RWPE2 (cell line): ENCODE results near the gene THSD4.

ENCODE experiments used
- ATAC-seq: fragments of 200-7000 bp; cut with Tn5 transposase; 3 replicates; pipeline ENCODE4 v1.9.1; 2021; ENCODE audit warnings: low read depth
- DNase-seq: peaks from one replicate; pipeline ENCODE4 v3.0.0-alpha.2; 2020; ENCODE audit warnings: low spot score
- H3K27ac ChIP-seq: fragments of 450-650 bp; 2 replicates; pipeline ENCODE4 v1.5.1; 2017; ENCODE audit warnings: mild to moderate bottlenecking; ENCODE audit not compliant: poor library complexity, severe bottlenecking
- H3K27me3 ChIP-seq: fragments of 250-450 bp; sonication (Bioruptor Pico); 2 replicates; pipeline ENCODE4 v1.5.1; 2021; ENCODE audit warnings: mild to moderate bottlenecking, moderate library complexity; ENCODE audit not compliant: insufficient read depth, poor library complexity, severe bottlenecking
- H3K36me3 ChIP-seq: fragments of 250-450 bp; sonication (Bioruptor Pico); 2 replicates; pipeline ENCODE4 v1.5.1; 2020; ENCODE audit warnings: low read depth, mild to moderate bottlenecking, moderate library complexity
- H3K4me1 ChIP-seq: fragments of 250-450 bp; sonication (Bioruptor Pico); 2 replicates; pipeline ENCODE4 v1.5.1; 2021; ENCODE audit warnings: mild to moderate bottlenecking, moderate library complexity; ENCODE audit not compliant: insufficient read depth, poor library complexity, severe bottlenecking
- H3K4me3 ChIP-seq: fragments of 250-450 bp; sonication (Bioruptor Pico); 2 replicates; pipeline ENCODE4 v1.5.1; 2021; ENCODE audit warnings: mild to moderate bottlenecking, moderate library complexity; ENCODE audit not compliant: severe bottlenecking
- H3K9me3 ChIP-seq: fragments of 250-450 bp; sonication (Bioruptor Pico); 2 replicates; pipeline ENCODE4 v1.5.1; 2021; ENCODE audit warnings: mild to moderate bottlenecking, moderate library complexity; ENCODE audit not compliant: severe bottlenecking
- CTCF ChIP-seq: fragments of 450-650 bp; IDR thresholded peaks from one replicate; pipeline ENCODE4 v1.5.1; 2017; ENCODE audit warnings: mild to moderate bottlenecking, moderate library complexity; ENCODE audit not compliant: poor library complexity, severe bottlenecking

Gene THSD4

GRCh38 chr15:71088683-71089082 lies 26.6 kb upstream of the THSD4 start:
- no peak for TF ChIP-seq CTCF
- Histone ChIP-seq H3K27ac (no peak overlapping the region), H3K36me3 (no peaks in the 10 kb centered on the region), H3K9me3 (peaks cover 3% of the 10 kb centered on the region), H3K27me3 (no peaks in the 10 kb centered on the region), H3K4me1 (peaks cover 11% of the 10 kb centered on the region), H3K4me3 (no peak overlapping the region)
- no peak for ATAC-seq
- DNase-seq, result no peak

GRCh38 chr15:71089801-71090200 lies 25.5 kb upstream of the THSD4 start:
- H3K27me3 ChIP-seq, result no peaks in the 10 kb centered on the region

DNA sequence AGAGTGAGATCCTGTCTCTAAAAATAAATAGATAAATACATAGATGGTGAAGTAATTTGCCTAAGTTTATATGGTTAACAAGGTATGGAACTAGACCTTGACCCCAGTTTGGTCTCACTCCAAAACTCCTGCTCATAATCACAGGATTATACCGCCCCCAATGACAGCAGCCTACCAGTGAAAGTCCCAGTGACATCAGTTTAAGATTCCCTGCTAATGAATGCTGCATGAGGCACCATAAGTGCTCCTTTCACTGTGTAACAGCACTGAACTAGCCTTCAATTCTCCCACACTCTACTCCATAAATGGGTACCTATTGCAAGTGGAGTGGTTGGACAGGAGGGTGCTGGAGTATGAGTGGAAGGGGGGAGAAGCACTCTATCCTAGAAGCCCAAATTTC lies 23.7 kb upstream of the THSD4 start:
- DNase-seq, result no peak
- Histone ChIP-seq H3K9me3 (peaks cover 3% of the 10 kb centered on the region), H3K4me3 (no peak overlapping the region), H3K27me3 (no peaks in the 10 kb centered on the region), H3K36me3 (no peaks in the 10 kb centered on the region), H3K27ac (peak overlapping the region; percentile 92), H3K4me1 (peaks cover 23% of the 10 kb centered on the region)
- TF ChIP-seq CTCF, result no peak
- no peak for ATAC-seq

More at GRCh38 chr15:71089801-71090200, 25.5 kb upstream of the THSD4 start:
- no peak overlapping the region for H3K4me3 ChIP-seq
- H3K9me3 ChIP-seq, result peaks cover 3% of the 10 kb centered on the region
- no peaks in the 10 kb centered on the region for H3K36me3 ChIP-seq
- no peak overlapping the region for H3K27ac ChIP-seq
- no peak for TF ChIP-seq CTCF
- peaks cover 19% of the 10 kb centered on the region for H3K4me1 ChIP-seq
- DNase-seq (no peak), ATAC-seq (no peak)

GRCh38 chr15:71092056-71092600 lies 23.1 kb upstream of the THSD4 start:
- Histone ChIP-seq H3K4me1 (peaks cover 29% of the 10 kb centered on the region), H3K27me3 (no peaks in the 10 kb centered on the region), H3K4me3 (no peak overlapping the region), H3K36me3 (no peaks in the 10 kb centered on the region), H3K27ac (peak overlapping the region; percentile 92), H3K9me3 (peaks cover 3% of the 10 kb centered on the region)
- ATAC-seq (no peak), DNase-seq (no peak)
- TF ChIP-seq CTCF, result no peak

DNA sequence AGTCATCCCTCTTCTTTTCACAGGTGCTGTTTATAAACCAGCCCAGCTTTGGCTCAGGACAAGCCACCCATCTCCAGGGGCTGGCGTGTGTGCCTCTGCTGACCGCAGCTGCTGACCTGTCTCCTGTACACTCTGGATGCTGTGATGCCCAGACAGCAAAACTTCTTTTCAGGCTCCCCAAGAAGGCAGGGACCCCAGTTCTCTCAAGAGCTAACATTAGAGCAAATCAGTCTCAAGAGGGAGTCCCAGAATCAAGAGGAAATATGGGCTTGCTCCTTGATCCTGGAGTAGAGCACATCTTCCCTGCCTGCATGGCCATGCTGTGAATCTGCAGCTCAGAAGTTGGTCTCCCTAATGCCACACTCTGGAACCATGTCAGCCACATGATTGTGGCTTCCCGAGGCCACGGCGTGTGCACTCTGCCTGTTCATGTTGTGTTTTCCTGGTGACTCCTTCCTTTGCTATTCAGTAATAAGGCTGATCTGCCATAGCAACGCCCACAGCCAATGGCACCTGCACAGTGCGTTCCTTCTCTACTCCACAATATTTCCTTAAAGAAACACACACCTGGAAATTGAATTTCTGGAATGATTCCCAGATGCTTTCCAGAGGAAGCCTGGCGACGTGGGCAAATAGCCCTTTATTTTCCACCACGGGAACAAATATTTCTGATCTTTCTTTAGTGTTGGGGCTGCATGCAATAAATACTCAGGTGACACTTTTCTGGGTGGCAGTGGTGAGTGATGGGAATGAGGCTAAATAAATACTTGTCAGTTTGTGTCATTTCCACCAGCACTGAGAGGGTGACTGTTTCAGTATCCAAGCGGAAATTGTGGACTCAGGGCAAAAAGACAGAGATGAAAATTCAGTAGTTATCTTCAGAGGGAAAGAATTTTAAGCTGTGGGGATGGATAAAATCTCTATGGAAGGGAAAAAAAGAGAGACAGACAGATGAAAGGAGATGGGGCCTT lies 21.9 kb upstream of the THSD4 start:
- peak overlapping the region; percentile 92 for H3K27ac ChIP-seq
- DNase-seq (peak; percentile 92), ATAC-seq (peak; percentile 96)

More for the DNA sequence above, 21.9 kb upstream of the THSD4 start:
- Histone ChIP-seq H3K27me3 (no peaks in the 10 kb centered on the region), H3K4me3 (no peak overlapping the region), H3K4me1 (peaks cover 34% of the 10 kb centered on the region), H3K9me3 (peaks cover under 1% of the 10 kb centered on the region), H3K36me3 (no peaks in the 10 kb centered on the region)
- no peak for TF ChIP-seq CTCF
